GM18867 (cell line): ENCODE measurements around the gene STAG3.
A peak's percentile ranks its signal among the peaks of the same experiment; 100 is the strongest.
"Not testable (repeated sequence)": the region's sequence is repeated elsewhere in the genome, so short reads cannot be mapped to it uniquely, and the experiment has no call there.

Source experiments
- ATAC-seq: cut with Tn5 transposase; IDR thresholded peaks from one replicate; pipeline ENCODE4 v1.9.1; 2021; ENCODE audit warnings: mild to moderate bottlenecking, moderate library complexity; ENCODE audit not compliant: unreplicated experiment

STAG3 gene

DNA sequence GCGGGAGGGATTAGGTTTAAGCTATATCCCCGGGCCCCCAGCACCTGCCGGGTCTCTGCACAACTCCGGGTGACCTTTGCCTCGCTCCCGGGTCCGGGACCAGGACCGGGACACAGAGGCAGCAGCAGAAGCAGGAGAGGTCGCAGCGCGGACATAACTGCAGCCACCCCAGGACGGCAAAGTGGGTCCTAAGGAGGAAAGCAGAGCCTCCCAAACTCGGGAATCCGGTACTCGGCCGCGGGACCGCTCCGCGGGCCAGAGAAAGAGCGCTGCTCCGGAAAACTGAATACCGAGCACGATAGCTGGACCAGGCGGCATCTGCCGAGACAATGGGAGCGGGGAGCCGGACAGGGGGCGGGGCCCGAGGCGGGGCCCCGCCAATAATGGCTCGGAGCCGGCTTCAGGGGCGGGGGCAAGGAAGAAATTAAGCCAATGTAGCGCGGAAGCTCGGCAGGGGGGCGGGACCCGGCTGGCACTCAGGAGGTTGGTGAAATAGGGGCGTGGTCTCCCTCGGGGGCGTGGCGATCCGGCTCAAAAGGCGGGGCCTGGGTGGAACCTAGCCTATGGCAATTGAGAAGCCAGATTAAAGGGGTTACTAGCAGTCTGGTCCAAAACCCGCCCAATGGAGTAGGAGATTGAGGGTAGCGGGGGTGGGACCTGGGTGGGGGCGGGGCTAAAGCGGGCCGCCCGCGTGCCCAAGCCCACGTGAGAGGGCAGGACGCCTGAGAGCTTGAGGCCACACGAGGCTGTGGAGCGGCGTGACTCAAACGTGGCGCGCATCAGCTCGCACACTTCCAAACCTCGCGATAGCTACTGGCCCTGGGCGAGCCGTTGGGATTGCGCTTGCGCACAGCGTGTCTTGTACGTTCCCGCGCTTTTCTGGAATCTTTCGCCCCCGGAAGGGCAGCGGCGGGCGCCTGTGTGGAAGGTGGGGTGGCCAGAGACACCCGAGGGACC, at the start of gene STAG3, which contains the start of gene GPC2:
TSS of gene STAG3 (plus strand) at position 874 of the 957 bp plus-strand sequence. CDS start 2,639 bp downstream, outside the sequence.
TSS of gene GPC2 (minus strand) at position 337 of the 957 bp plus-strand sequence. CDS start at position 155, 182 bp downstream.
- peak; percentile 88 for ATAC-seq

GRCh38 chr7:100128637-100128963, 49.1 kb upstream of the STAG3 start:
- no peak for ATAC-seq

DNA sequence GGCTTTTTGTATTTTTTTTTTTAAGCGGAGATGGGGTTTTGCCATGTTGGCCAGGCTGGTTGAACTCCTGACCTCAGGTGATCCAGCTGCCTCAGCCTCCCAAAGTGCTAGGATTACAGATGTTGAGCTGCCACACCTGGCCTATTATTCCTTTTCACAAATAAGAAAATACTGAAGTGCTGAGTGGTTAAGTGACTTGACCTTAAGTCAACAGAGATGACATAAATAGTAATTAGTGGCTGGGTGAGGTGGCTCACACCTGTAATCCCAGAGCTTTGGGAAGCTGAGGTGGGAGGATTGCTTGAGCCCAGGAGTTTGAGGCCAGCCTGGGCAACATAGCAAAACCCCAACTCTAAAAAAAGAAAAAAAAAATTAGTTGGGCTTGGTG, 47.5 kb upstream of the STAG3 start:
- not testable (repeated sequence) for ATAC-seq

DNA sequence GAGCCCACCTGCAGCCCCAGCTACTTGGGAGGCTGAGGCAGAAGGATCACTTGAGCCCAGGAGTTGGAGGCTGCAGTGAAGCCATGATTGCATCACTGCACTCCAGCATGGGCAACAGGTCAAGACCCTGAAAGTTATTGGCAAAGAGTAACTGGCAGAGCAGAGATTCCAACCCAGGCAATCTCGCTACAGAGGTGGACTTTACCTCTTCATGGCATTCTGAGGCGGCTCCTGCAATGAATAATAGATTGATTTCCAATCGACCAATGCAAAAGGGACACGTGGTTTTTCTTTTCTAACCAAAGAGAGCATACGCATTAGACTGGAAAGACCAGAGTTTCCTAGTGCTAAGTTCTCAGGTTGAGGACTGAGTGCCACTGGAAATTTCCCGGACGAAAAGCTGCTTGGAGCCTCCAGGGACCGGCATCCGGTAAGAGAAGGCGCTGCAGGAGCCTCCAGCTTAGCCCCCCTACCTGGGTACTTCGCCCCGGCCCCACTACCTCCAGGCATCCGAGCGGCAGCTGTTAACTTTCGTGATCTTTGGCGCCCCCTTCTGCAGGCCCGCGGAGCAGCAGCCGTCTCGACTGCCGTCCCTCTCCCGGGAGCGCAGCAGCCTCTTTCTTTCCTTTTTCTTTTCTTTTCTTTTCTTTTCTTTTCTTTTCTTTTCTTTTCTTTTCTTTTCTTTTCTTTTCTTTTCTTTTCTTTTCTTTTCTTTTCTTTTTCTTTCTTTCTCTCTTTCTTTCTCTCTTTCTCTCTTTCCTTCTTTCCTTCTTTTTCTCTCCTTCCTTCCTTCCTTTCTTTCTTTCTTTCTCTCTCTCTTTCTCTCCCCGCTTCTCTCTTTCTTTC, 46.9 kb upstream of the STAG3 start:
- ATAC-seq, result no peak

GRCh38 chr7:100132126-100132525, 45.6 kb upstream of the STAG3 start:
- no peak for ATAC-seq

- peak; percentile 72 for ATAC-seq
Observed at GRCh38 chr7:100132697-100133151, 45.0 kb upstream of the STAG3 start.

DNA sequence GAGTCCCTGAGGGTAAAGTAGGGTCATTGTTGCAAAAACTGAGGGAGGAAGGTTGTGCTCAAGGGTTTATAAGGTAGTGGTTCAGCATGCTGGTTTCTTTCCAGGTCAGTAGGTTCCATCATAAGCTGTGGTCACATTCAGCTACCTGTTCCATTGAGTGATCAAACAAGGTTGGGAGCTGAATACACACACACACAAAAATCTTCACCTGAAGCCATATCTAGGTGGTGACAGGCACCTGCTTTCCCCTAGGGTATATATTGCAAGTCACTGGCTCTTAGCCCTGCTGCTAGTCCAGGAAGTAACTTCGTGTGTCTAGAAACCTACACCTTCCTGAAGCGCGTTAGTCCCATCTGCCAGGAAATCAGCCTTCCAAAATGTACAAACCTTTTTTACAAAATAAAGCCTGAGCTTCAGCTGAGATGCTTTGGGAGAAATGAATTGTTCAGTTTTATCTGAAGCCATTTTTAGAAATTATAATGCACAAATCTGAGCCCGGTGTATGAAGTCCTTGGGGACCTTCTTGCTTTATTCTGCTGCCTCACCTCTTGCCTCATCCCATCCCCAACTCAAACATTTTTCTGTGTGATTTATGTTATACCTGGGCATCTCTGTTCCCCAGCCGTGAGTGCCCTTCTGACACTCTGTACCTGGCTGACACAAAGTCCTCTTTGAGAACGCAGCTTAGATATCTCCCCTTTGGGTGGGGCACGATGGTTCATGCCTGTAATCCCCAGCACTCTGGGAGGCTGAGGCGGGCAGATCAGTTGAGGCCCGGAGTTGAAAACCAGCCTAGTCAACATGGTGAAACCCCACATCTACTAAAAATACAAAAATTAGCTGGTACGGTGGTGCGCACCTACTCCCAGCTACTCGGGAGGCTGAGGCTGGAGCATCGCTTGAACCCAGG, 39.6 kb upstream of the STAG3 start:
- no peak for ATAC-seq

GRCh38 chr7:100141555-100141949, 36.2 kb upstream of the STAG3 start:
- ATAC-seq, result no peak

- no peak for ATAC-seq
Observed at GRCh38 chr7:100142461-100142860, 35.3 kb upstream of the STAG3 start.

GRCh38 chr7:100146350-100146749, 31.4 kb upstream of the STAG3 start:
- not testable (repeated sequence) for ATAC-seq

- ATAC-seq, result no peak
Observed at GRCh38 chr7:100147278-100147677, 30.4 kb upstream of the STAG3 start.

GRCh38 chr7:100148225-100148558, 29.5 kb upstream of the STAG3 start:
- no peak for ATAC-seq

DNA sequence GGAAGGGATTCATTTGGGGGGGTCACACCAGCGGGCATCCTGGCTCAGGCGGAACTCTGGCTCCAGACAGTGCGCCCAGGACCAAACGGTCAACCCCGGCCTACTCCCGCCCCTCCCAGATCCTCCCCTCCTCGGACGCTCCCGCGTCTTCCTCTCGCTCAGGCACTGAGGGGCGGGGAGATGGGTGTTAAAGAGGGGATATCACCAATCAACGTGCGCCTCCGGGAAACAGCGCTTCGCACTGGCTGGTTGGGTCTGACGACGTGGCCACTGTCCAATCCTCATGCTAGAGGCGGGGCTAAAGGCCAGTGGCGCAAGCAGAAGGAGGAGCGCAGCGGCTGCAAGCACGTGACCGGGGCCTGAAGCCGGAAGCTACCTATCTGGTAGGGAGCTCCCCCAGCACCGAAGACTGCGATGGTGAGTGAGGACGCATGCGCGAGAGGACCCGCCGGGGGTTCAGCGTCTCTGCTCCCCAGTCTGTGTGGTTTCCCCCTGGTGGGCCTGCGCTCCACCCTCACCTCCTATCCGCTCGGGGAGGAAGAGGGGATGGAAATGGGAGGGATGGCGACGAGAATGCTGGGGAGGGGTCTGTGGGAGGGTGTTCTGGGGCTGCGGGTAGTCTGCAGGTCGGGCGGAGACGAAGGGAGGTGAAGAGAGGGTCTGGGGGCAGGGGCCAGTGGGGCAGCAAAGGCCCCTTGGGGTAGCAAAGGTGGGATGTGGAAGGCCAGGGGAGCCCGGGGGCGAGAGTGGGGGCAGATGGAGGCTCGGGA, 29.0 kb upstream of the STAG3 start, which contains the start of gene LAMTOR4:
TSS of gene LAMTOR4 (plus strand) at position 360 of the 770 bp plus-strand sequence. CDS start at position 415, 55 bp downstream.
- peak; percentile 97 for ATAC-seq

GRCh38 chr7:100152404-100152803, 25.3 kb upstream of the STAG3 start:
- no peak for ATAC-seq

DNA sequence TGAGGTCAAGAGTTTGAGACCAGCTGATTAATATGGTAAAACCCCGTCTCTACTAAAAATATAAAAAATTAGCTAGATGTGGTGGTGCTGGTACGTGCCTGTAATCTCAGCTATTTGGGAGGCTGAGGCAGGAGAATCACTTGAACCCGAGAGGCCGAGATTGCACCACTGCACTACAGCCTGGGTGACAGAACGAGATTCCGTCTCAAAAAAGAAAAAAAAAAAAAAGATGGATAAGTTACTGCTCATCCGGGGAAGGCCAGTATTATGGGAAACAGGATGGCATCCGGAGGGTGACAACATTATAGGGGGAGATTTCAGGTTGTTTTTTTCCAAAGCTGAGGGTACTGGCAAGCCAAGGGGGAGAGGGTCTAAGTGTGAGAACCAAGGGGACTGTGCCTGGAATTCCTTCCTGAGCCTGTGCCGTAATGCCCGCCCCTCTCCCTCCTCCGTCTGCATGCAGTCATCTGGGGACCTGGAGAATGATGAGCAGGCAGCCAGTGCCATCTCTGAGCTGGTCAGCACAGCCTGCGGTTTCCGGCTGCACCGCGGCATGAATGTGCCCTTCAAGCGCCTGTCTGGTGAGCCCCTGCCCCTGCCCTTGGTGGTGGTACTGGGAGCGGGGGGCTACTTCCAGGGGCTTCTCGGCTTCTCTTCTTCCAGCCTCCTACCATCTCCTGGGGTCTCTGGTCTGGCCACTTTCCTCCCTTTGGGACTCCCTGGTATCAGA, 24.6 kb upstream of the STAG3 start:
- no peak for ATAC-seq

GRCh38 chr7:100153708-100154535, 23.8 kb upstream of the STAG3 start:
- no peak for ATAC-seq

DNA sequence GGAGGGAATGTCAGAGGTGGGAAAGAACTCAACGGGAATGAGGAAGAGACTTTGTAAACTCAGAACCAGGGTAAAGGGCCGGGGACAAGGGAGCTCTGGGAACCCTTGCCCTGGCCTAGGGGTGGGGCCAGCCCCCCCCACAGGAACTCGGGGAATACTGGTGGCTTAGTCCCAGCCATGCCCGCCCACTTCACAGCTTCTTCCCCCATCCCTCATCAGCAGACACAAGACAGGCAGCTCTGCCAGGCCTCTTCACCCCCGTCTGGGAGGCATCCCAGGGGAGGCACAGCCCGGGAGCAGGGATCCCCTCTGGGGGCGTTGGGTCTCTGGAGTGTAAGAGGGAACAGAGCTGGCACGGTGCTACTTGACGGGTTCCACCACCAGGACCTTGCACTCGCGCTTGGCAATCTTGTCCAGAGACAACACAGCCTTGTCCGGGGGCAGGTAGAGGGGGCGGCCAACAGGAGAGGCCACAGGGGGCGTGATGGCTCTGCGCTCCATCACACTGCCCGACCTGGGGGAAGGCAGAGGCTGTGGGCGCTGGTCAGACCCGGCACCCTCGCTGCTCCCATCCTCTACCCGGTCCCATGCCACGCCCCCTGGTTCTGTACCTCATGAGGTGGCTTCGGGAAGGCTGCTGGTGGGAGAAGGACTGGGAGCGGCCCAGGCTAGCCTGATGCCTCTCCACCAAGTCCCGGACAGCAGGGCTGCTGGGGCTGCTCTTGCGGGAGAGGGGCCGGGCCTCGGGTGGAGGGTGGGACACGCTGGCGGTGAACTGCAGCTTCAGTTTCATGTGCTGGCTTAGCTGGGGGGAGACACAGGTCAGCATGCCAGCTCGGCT, 22.8 kb upstream of the STAG3 start:
- no peak for ATAC-seq
